C4-2B (cell line): Measurements from ENCODE around the gene PACC1.

ENCODE experiments used
- ZFX ChIP-seq: fragments of 450-650 bp; IDR thresholded peaks from 2 replicates; pipeline ENCODE4 v1.6.1; 2017
- TF ChIP-seq, protein P1 (sequence below): fragments of 450-650 bp; conservative IDR thresholded peaks from 2 replicates; pipeline ENCODE4 v1.5.1; 2017; ENCODE audit warnings: mild to moderate bottlenecking

DNA sequence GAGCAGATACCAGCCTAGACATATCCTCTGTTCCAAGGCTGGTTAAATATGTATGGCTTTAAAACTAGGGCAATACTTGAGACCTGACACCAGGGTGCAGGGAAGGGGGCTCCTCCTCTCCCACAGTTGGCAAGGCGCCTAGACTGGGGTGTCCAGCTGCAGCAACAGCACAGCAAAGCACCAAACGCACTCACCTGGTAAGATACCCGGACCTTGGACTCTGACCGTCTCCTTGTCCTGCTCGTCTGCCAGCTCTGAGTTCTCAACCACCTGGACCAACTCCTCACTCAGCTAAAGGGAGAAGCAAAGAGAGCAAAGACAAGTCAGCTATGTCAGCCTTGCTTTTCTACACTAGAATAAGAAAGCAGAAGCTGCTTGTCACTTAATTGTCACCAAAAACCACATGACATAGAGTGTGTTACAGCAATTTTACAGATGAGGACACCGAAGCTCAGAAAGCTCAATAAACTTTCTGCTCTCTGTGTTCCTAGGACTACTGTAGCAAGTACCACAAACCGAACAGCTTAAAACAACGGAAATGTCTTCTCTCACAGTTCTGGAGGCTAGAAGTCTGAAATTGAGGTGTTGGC, 4.4 kb downstream of the PACC1 start:
- TF ChIP-seq, protein P1, sequence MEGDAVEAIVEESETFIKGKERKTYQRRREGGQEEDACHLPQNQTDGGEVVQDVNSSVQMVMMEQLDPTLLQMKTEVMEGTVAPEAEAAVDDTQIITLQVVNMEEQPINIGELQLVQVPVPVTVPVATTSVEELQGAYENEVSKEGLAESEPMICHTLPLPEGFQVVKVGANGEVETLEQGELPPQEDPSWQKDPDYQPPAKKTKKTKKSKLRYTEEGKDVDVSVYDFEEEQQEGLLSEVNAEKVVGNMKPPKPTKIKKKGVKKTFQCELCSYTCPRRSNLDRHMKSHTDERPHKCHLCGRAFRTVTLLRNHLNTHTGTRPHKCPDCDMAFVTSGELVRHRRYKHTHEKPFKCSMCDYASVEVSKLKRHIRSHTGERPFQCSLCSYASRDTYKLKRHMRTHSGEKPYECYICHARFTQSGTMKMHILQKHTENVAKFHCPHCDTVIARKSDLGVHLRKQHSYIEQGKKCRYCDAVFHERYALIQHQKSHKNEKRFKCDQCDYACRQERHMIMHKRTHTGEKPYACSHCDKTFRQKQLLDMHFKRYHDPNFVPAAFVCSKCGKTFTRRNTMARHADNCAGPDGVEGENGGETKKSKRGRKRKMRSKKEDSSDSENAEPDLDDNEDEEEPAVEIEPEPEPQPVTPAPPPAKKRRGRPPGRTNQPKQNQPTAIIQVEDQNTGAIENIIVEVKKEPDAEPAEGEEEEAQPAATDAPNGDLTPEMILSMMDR, result no peak
- TF ChIP-seq ZFX, result no peak
